Measurements from ENCODE around the gene CDC40. TPM values are rescaled to one million over a fixed set of nuclear protein-coding genes. Genes with fewer than 3 reads are reported as not detected.
"Not testable (repeated sequence)": the region's sequence is repeated elsewhere in the genome, so short reads cannot be mapped to it uniquely, and the experiment has no call there.

The CDC40 gene
- total and polyA plus RNA-seq, 10 donors: 12.5 to 38.1 (median 29.9) TPM

DNA sequence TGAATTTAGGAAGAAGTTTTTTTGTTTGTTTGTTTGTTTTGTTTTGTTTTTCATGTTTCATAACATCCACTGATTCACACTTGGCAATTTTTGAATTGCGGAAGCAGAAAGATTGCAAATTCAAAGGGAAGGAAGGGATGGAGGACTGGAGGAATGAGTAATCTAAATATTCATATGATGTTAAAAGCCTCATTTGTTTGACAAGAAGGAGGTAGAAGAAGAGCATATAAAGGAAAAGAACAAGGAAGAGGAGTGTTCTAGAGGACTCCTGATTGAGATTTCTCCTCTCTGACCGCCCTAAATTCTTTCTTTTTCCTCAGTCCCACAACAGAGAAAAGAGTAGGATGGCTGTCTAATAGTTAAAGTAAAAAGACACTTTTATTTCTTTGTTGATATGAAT is 89.4 kb downstream of the CDC40 start:
- no peaks in the 10 kb centered on the region for H3K27me3 ChIP-seq (replicated peaks in 1 of 7)
- 82 to 95% (median 93%) methylated on average over 2 of the region's 2 CpGs for WGBS, 5 donors
- no peaks in the 10 kb centered on the region for H3K4me1 ChIP-seq
- TF ChIP-seq POLR2AphosphoS5 (IDR thresholded peaks at IDR 0.05) (no peak), POLR2A (IDR thresholded peaks at IDR 0.05) (no peak), CTCF (IDR thresholded peaks at IDR 0.05 in 8 of 11, conservative IDR thresholded peaks at IDR 0.05 in 3 of 11) (no peak)
- no peak overlapping the region for H3K4me3 ChIP-seq
- H3K9me3 ChIP-seq: peaks cover 0 to 6% (median 0%) of the 10 kb centered on the region in 8 donors
- no peak overlapping the region for H3K27ac ChIP-seq
- H3K36me3 ChIP-seq: no peaks in the 10 kb centered on the region
- intact Hi-C loops (cut with DNase I; ENCODE audit: low total_unique reads): no loop called here
- DNase-seq: no peak

DNA sequence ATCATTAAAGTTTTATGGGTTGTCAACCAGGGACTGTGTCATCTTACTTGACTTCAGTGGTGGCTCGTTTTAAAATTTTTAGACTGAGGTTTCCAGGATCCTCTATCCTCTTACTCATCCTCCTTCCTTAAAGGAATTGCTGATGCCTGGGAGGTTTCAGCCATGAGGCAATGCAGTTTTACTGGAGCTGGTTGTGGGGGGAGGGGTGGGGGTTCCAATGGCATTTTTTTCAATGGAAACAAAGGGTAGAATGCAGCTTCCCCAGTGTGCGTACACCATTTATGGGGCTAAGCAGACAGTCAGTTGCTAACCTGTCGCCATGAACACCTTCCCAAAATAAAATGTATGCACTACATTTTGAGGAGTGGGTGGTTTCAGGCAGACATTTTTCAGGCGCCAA is 89.9 kb downstream of the CDC40 start:
- intact Hi-C loops (cut with DNase I; ENCODE audit: low total_unique reads): no loop called here
- no peak for DNase-seq
- TF ChIP-seq CTCF (IDR thresholded peaks at IDR 0.05 in 8 of 11, conservative IDR thresholded peaks at IDR 0.05 in 3 of 11) (no peak), POLR2AphosphoS5 (IDR thresholded peaks at IDR 0.05) (no peak), POLR2A (IDR thresholded peaks at IDR 0.05) (no peak)
- Histone ChIP-seq H3K9me3 (peaks cover 0 to 6% (median 0%) of the 10 kb centered on the region in 8 donors), H3K4me3 (no peak overlapping the region), H3K27ac (no peak overlapping the region), H3K27me3 (replicated peaks in 1 of 7) (no peaks in the 10 kb centered on the region), H3K4me1 (no peaks in the 10 kb centered on the region), H3K36me3 (no peaks in the 10 kb centered on the region)
- WGBS, 5 donors: 82 to 94% (median 83%) methylated on average over 4 of the region's 4 CpGs

- intact Hi-C loops (cut with DNase I; ENCODE audit: low total_unique reads): no loop called here
- TF ChIP-seq POLR2AphosphoS5 (IDR thresholded peaks at IDR 0.05): no peak
- no peak for DNase-seq
Observed at GRCh38 chr6:110271732-110272022, 91.5 kb downstream of the CDC40 start.

GRCh38 chr6:110272781-110273180 is 92.6 kb downstream of the CDC40 start:
- H3K4me3 ChIP-seq; H3K9me3 ChIP-seq; H3K27ac ChIP-seq; H3K4me1 ChIP-seq; H3K27me3 ChIP-seq (replicated peaks in 1 of 7); intact Hi-C loops (cut with DNase I; ENCODE audit: low total_unique reads); DNase-seq; H3K36me3 ChIP-seq: not testable (repeated sequence)

More at GRCh38 chr6:110271732-110272022, 91.5 kb downstream of the CDC40 start:
- H3K9me3 ChIP-seq: peaks cover 0 to 6% (median 0%) of the 10 kb centered on the region in 8 donors
- H3K4me1 ChIP-seq: no peaks in the 10 kb centered on the region
- no peaks in the 10 kb centered on the region for H3K27me3 ChIP-seq (replicated peaks in 1 of 7)
- 89 to 98% (median 96%) methylated on average over 1 of the region's 1 CpG for WGBS, 5 donors
- no peaks in the 10 kb centered on the region for H3K36me3 ChIP-seq
- no peak overlapping the region for H3K27ac ChIP-seq
- H3K4me3 ChIP-seq: no peak overlapping the region

GRCh38 chr6:110277100-110277665 is 97.0 kb downstream of the CDC40 start:
- Histone ChIP-seq H3K4me1 (no peaks in the 10 kb centered on the region), H3K27ac (no peak overlapping the region), H3K9me3 (peaks cover 0 to 12% (median 4%) of the 10 kb centered on the region in 8 donors), H3K36me3 (no peaks in the 10 kb centered on the region), H3K27me3 (replicated peaks in 1 of 7) (no peaks in the 10 kb centered on the region), H3K4me3 (no peak overlapping the region)
- TF ChIP-seq POLR2A (IDR thresholded peaks at IDR 0.05) (no peak), POLR2AphosphoS5 (IDR thresholded peaks at IDR 0.05) (no peak), CTCF (IDR thresholded peaks at IDR 0.05 in 8 of 11, conservative IDR thresholded peaks at IDR 0.05 in 3 of 11) (no peak)
- 71 to 82% (median 77%) methylated on average over 7 of the region's 7 CpGs for WGBS, 5 donors
- no peak for DNase-seq
- intact Hi-C loops (cut with DNase I; ENCODE audit: low total_unique reads): no loop called here

Other genes with a start within 250 kb of the CDC40 start
- gene GPR6, start 202.1 kb upstream of the CDC40 start, total RNA-seq: not detected
- not detected for gene GPR6, start 202.1 kb upstream of the CDC40 start, polyA plus RNA-seq
- gene WASF1, start 757 bp upstream of the CDC40 start, total RNA-seq: 1 to 10 TPM; 2.1 to 8.8 (median 3.7) TPM
- 1 to 10 TPM; 1.2 to 3.0 (median 2.3) TPM for gene WASF1, start 757 bp upstream of the CDC40 start, polyA plus RNA-seq
- gene METTL24, start 177.9 kb downstream of the CDC40 start, total RNA-seq: 1 to 10 TPM in 2 of 7 donors, under 1 TPM in 3, not detected in 2; 0.67 to 1.2 (median 0.98) TPM
- gene METTL24, start 177.9 kb downstream of the CDC40 start, polyA plus RNA-seq: not detected
- 1 to 10 TPM; 1.1 to 4.1 (median 1.8) TPM for gene DDO, start 235.1 kb downstream of the CDC40 start, total RNA-seq
- gene DDO, start 235.1 kb downstream of the CDC40 start, polyA plus RNA-seq: 1 to 10 TPM in 2 of 3 donors, under 1 TPM in 1; 0.68 to 1.5 (median 1.1) TPM